ENCODE measurements around the gene TOM1.

DNA sequence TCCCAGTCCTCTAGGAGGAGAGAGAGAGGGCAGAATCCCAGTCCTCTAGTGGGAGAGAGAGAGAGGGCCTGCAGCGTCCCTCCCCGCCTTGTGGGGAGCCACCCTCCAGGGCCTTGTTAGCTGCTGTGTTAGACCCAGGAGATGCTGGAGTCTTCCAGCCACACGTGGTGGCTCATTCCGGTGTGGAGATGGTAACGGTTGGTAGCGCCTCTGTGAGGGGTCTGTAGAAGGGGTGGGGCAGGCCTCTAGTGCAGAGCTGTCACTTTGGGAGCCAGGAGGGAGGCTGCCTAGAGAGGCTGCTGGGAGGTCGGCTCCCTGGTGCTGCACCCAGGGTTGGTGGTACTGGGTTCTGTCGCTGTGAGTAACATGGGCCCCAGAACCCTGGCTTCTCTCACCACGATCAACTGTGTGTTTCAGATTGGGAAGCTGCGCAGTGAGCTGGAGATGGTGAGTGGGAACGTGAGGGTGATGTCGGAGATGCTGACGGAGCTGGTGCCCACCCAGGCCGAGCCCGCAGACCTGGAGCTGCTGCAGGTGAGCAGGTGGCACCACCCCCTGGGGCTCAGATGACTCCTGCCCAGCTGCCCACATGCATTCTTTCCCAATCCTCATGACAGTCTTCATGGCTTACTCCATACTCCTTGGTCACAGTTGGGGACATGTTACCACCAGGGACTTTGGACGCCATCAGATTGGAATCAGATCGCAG lies 27.3 kb downstream of the TOM1 start:
- TF ChIP-seq, protein P1, sequence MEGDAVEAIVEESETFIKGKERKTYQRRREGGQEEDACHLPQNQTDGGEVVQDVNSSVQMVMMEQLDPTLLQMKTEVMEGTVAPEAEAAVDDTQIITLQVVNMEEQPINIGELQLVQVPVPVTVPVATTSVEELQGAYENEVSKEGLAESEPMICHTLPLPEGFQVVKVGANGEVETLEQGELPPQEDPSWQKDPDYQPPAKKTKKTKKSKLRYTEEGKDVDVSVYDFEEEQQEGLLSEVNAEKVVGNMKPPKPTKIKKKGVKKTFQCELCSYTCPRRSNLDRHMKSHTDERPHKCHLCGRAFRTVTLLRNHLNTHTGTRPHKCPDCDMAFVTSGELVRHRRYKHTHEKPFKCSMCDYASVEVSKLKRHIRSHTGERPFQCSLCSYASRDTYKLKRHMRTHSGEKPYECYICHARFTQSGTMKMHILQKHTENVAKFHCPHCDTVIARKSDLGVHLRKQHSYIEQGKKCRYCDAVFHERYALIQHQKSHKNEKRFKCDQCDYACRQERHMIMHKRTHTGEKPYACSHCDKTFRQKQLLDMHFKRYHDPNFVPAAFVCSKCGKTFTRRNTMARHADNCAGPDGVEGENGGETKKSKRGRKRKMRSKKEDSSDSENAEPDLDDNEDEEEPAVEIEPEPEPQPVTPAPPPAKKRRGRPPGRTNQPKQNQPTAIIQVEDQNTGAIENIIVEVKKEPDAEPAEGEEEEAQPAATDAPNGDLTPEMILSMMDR (IDR thresholded peaks at IDR 0.05): no peak
- TF ChIP-seq JUN (IDR thresholded peaks at IDR 0.05) (no peak), RFX5 (IDR thresholded peaks at IDR 0.05) (no peak)
- TF ChIP-seq, protein P2, sequence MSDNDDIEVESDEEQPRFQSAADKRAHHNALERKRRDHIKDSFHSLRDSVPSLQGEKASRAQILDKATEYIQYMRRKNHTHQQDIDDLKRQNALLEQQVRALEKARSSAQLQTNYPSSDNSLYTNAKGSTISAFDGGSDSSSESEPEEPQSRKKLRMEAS (IDR thresholded peaks at IDR 0.05): no peak
